GM21390 (cell line): Measurements from ENCODE around the gene IKZF5.

Source experiments
- ATAC-seq: cut with Tn5 transposase; IDR thresholded peaks from one replicate; pipeline ENCODE4 v1.9.1; 2021; ENCODE audit not compliant: unreplicated experiment

Gene IKZF5

GRCh38 chr10:122984708-122985107 lies 23.9 kb downstream of the IKZF5 start:
- ATAC-seq: no peak

GRCh38 chr10:122983898-122984297 lies 24.7 kb downstream of the IKZF5 start:
- no peak for ATAC-seq

GRCh38 chr10:122981066-122981464 lies 27.5 kb downstream of the IKZF5 start:
- no peak for ATAC-seq

GRCh38 chr10:122980209-122981065 lies 28.2 kb downstream of the IKZF5 start, which contains the start of gene PSTK:
TSS of gene PSTK (plus strand) at chr10:122980401. CDS start at chr10:122980480, 79 bp downstream.
- ATAC-seq: peak; percentile 98

- ATAC-seq: no peak
Observed at GRCh38 chr10:122974543-122975064, 34.0 kb downstream of the IKZF5 start.

- no peak for ATAC-seq
Observed at GRCh38 chr10:122974023-122974422, 34.6 kb downstream of the IKZF5 start.

GRCh38 chr10:122968698-122969097 lies 39.9 kb downstream of the IKZF5 start:
- ATAC-seq: no peak

- no peak for ATAC-seq
Observed at GRCh38 chr10:122966879-122967278, 41.7 kb downstream of the IKZF5 start.

GRCh38 chr10:122962405-122962804 lies 46.2 kb downstream of the IKZF5 start:
- ATAC-seq: no peak

- ATAC-seq: no peak
Observed at GRCh38 chr10:122957474-122957873, 51.1 kb downstream of the IKZF5 start.

GRCh38 chr10:122955892-122956291 lies 52.7 kb downstream of the IKZF5 start:
- no peak for ATAC-seq

- no peak for ATAC-seq
Observed at GRCh38 chr10:122954731-122955050, 53.9 kb downstream of the IKZF5 start.

GRCh38 chr10:122953902-122954730 lies 54.5 kb downstream of the IKZF5 start, which contains the start of gene C10orf88:
TSS of gene C10orf88 (minus strand) at chr10:122954227. CDS start at chr10:122954178, 49 bp downstream.
- peak; percentile 99 for ATAC-seq

- ATAC-seq: no peak
Observed at GRCh38 chr10:122949296-122949695, 59.3 kb downstream of the IKZF5 start.
